K562 (cell line): ENCODE results near the gene HOXA5. TPM values are rescaled to one million over a fixed set of nuclear protein-coding genes. Genes with fewer than 3 reads are reported as not detected.

Experiments used
- ATAC-seq: fragments of 200-7000 bp; cut with Tn5 transposase; 3 replicates; pipeline ENCODE4 v1.9.1; 2020; ENCODE audit warnings: moderate library complexity
- BruUV-seq: library from RNA; stranded (reverse); fragments of 400-500 nt; replicated peaks from 2 replicates; lab custom pipeline; 2021; lab: Mats Ljungman, UMichigan
- CTCF ChIA-PET: fragments of 300-600 bp; formaldehyde crosslinking; extraction: SDS; loops from one replicate; lab custom pipeline; 2021; ENCODE audit warnings: low intra/inter-chr PET ratio; lab: Yijun Ruan, JAX
- POLR2A ChIA-PET: fragments of 300-600, 350-650 bp; sonication (Branson Sonifier 250); formaldehyde crosslinking; extraction: SDS; loops from one replicate; lab custom pipeline; 2021; ENCODE audit warnings: antibody characterized with exemption, inconsistent platforms; lab: Yijun Ruan, JAX
- DNase-seq, 4 experiments: peaks; one replicate each; pipeline versions ENCODE4 v3.0.0 to v3.0.0-alpha.2; 2011 to 2018; ENCODE audit warnings: low spot score in 3 of 4, mixed read lengths in 3 of 4; ENCODE audit errors: extremely low read depth in 1 of 4
- FAIRE-seq: peaks from 2 replicates; lab custom pipeline; 2011; peaks lifted over from hg19 to GRCh38; lab: Jason Lieb, UNC
- H2AFZ ChIP-seq: 2 replicates; pipeline ENCODE4 v1.6.0; 2011; ENCODE audit warnings: low read depth, low read length, control low read depth, inconsistent platforms
- H3K27ac ChIP-seq: fragments of 200-600 bp; 3 replicates; pipeline ENCODE4 v1.8.0; 2011; ENCODE audit warnings: low read depth, mild to moderate bottlenecking, control low read depth, inconsistent platforms, low read length, moderate library complexity, mixed read lengths; ENCODE audit errors: extremely low read depth
- H3K27me3 ChIP-seq, 2 experiments: fragments of 300-600 bp in 1 of 2; 2 replicates in 1 of 2; 3 replicates in 1 of 2; pipeline versions ENCODE4 v1.6.0 to v1.8.0; 2011; ENCODE audit warnings: inconsistent platforms in 2 of 2, low read length in 2 of 2, mild to moderate bottlenecking in 1 of 2, mixed read lengths in 1 of 2, moderate library complexity in 1 of 2; ENCODE audit not compliant: control insufficient read depth in 2 of 2, insufficient read depth in 2 of 2
- H3K36me3 ChIP-seq: fragments of 300-600 bp; 3 replicates; pipeline ENCODE4 v1.8.0; 2011; ENCODE audit warnings: mild to moderate bottlenecking, low read length, inconsistent platforms; ENCODE audit not compliant: control insufficient read depth, insufficient read depth
- H3K4me1 ChIP-seq, 2 experiments: fragments of 200-600 bp in 1 of 2; replicated peaks in 1 of 2; 2 replicates in 1 of 2; 3 replicates in 1 of 2; pipeline versions ENCODE4 v1.5.1 to v1.8.0; 2011; ENCODE audit warnings: inconsistent platforms in 2 of 2, low read length in 2 of 2, mild to moderate bottlenecking in 1 of 2, mixed read lengths in 1 of 2, moderate library complexity in 1 of 2; ENCODE audit not compliant: control insufficient read depth in 2 of 2, insufficient read depth in 2 of 2
- H3K4me2 ChIP-seq: 2 replicates; pipeline ENCODE4 v1.6.1; 2011; ENCODE audit warnings: low read length, control low read depth, inconsistent platforms, mixed read lengths; ENCODE audit not compliant: insufficient read depth
- H3K4me3 ChIP-seq: fragments of 200-600 bp; sonication (generic), shearing (Covaris generic); 2 replicates; pipeline ENCODE4 v1.5.1; 2016; ENCODE audit warnings: control low read depth, inconsistent platforms
- H3K79me2 ChIP-seq: fragments of 200-600 bp; 3 replicates; pipeline ENCODE4 v1.8.0; 2011; ENCODE audit warnings: low read length, inconsistent platforms; ENCODE audit not compliant: control insufficient read depth, insufficient read depth
- H3K9ac ChIP-seq, 2 experiments: 2 replicates each; pipeline versions ENCODE4 v1.6.0 to v1.6.1; 2011; ENCODE audit warnings: low read depth in 2 of 2, low read length in 2 of 2, control low read depth in 1 of 2, inconsistent platforms in 1 of 2, mild to moderate bottlenecking in 1 of 2, mixed read lengths in 1 of 2; ENCODE audit not compliant: insufficient read depth in 1 of 2
- H3K9me1 ChIP-seq: one replicate; pipeline ENCODE4 v1.6.0; 2011; ENCODE audit warnings: inconsistent platforms, mild to moderate bottlenecking, low read length, moderate library complexity; ENCODE audit not compliant: control insufficient read depth, insufficient read depth
- H3K9me3 ChIP-seq: replicated peaks from 2 replicates; pipeline ENCODE4 v1.5.1; 2011; ENCODE audit warnings: low read depth, low read length, inconsistent platforms; ENCODE audit not compliant: control insufficient read depth, insufficient read depth
- H4K20me1 ChIP-seq: replicated peaks from 2 replicates; pipeline ENCODE4 v1.6.1; 2011; ENCODE audit warnings: low read length, inconsistent platforms, mixed read lengths; ENCODE audit not compliant: control insufficient read depth, insufficient read depth
- GABPB1 ChIP-seq: sonication (generic); formaldehyde crosslinking; IDR thresholded peaks from 2 replicates; pipeline ENCODE4 v1.8.0; 2022; ENCODE audit warnings: mild to moderate bottlenecking, missing genetic modification reagents
- TSHZ1 ChIP-seq: fragments of 250-450 bp; sonication (Bioruptor Pico); IDR thresholded peaks from 2 replicates; pipeline ENCODE4 v1.4.0; 2020; ENCODE audit warnings: mild to moderate bottlenecking, moderate library complexity
- U2AF1 ChIP-seq: fragments of 200-400 bp; formaldehyde crosslinking; optimal IDR thresholded peaks from 2 replicates; pipeline ENCODE3; 2017; ENCODE audit warnings: mild to moderate bottlenecking, low read depth, low read length, moderate library complexity
- ZBTB40 ChIP-seq, 2 experiments: fragments of 450-650 bp in 1 of 2; sonication (generic) in 1 of 2; formaldehyde crosslinking in 1 of 2; IDR thresholded peaks; 2 replicates each; pipeline versions ENCODE4 v1.7.1 to v1.9.0; 2016 to 2022; ENCODE audit warnings: inconsistent platforms in 1 of 2, mild to moderate bottlenecking in 1 of 2, missing genetic modification reagents in 1 of 2
- ZNF830 ChIP-seq: fragments of 250-450 bp; sonication (Bioruptor Pico); IDR thresholded peaks from 2 replicates; pipeline ENCODE4 v1.5.0; 2021; ENCODE audit warnings: mild to moderate bottlenecking
- WGBS: fragments of 100-300 bp; shearing (Covaris generic); methylation state at CpG from one replicate; pipeline ENCODE4 v1.1.6; 2016; ENCODE audit warnings: low coverage, mixed read lengths; ENCODE audit not compliant: insufficient coverage; ENCODE audit errors: missing lambda C conversion rate; 5-methylcytosine and 5-hydroxymethylcytosine counted together
- in situ Hi-C: fragments of 300-500 bp; cut with MboI; formaldehyde crosslinking; loops from 4 replicates; pipeline ENCODE4 v1.15.0; 2018; ENCODE audit warnings: inconsistent platforms, mixed read lengths
- intact Hi-C: fragments of 100-400 bp; cut with micrococcal nuclease; formaldehyde crosslinking; loops from 2 replicates; pipeline ENCODE4 v1.14.2; 2022
- polyA plus RNA-seq, 8 experiments: library from polyadenylated mRNA; depleted of rRNA in 4 of 8; stranded (reverse) in 5 of 8; unstranded in 3 of 8; fragments of >200 nt; fragmentation: Nextera tagmentation in 2 of 8; fragmentation: Illumina TruSeq in 1 of 8; extraction: Ambion mirVana in 2 of 8; extraction: Trizol in 1 of 8; gene quantifications; 2 replicates each; pipeline versions ENCODE4 v1.2.1 to v1.2.3, GENCODE V29; 2011 to 2014; ENCODE audit warnings: inconsistent platforms in 1 of 8, missing spikeins in 1 of 8
- total RNA-seq, 7 experiments: library from RNA; depleted of rRNA in 6 of 7; stranded (reverse); fragments of >200 nt in 6 of 7; fragmentation: Illumina TruSeq in 2 of 7; extraction: Trizol in 2 of 7; gene quantifications; 2 replicates each; pipeline versions ENCODE4 v1.2.1 to v1.2.3, GENCODE V29; 2011 to 2021; ENCODE audit warnings: low replicate concordance in 1 of 7
- TF ChIP-seq, protein P1 (sequence below), 2 experiments: IDR thresholded peaks; 2 replicates each; pipeline ENCODE4 v1.6.1; 2011; ENCODE audit warnings: borderline replicate concordance in 1 of 2, control low read depth in 1 of 2, low read depth in 1 of 2, low read length in 1 of 2, mild to moderate bottlenecking in 1 of 2, mixed read lengths in 1 of 2, moderate library complexity in 1 of 2; ENCODE audit not compliant: insufficient read depth in 1 of 2, insufficient read length in 1 of 2, poor library complexity in 1 of 2, severe bottlenecking in 1 of 2; ENCODE audit errors: extremely low read depth in 1 of 2

The HOXA5 gene
- total and polyA plus RNA-seq, 9 of the 15 experiments (the other 6 are each of a cell fraction or from before 2014, with no cell fraction given), result 0.13 TPM; not detected in 8

- POLR2A ChIA-PET, result no interaction called here
- CTCF ChIA-PET, result no interaction called here
- no peak overlapping the region for H2AFZ ChIP-seq
- H3K4me2 ChIP-seq, result no peak overlapping the region
- no peak overlapping the region for H3K9ac ChIP-seq
- WGBS, result 5% methylated on average over 4 of the region's 4 CpGs
- DNase-seq (no peak), FAIRE-seq (no peak), ATAC-seq (no peak)
- H3K27me3 ChIP-seq, result peaks cover 51 to 65% of the 10 kb centered on the region in 2 experiments; a peak in 4 of 5 replicates
- H3K36me3 ChIP-seq, result no peaks in the 10 kb centered on the region
- H3K27ac ChIP-seq, result no peak overlapping the region
- H3K79me2 ChIP-seq, result no peaks in the 10 kb centered on the region
- peaks cover 0 to 23% of the 10 kb centered on the region in 2 experiments; a peak in 2 of 5 replicates for H3K4me1 ChIP-seq
- H3K9me1 ChIP-seq, result no peaks in the 10 kb centered on the region
- no peak overlapping the region for H3K4me3 ChIP-seq
- no peaks in the 10 kb centered on the region for H3K9me3 ChIP-seq
- in situ Hi-C loops, result no loop called here
- intact Hi-C loops, result no loop called here
- BruUV-seq, result no TSS peak
- 0 out of 2 replicates have a peak, but pooled peaks cover 6% of the 10 kb centered on the region for H4K20me1 ChIP-seq
- TF ChIP-seq TSHZ1 (CRISPR knock-in tag), result no peak
- TF ChIP-seq ZNF830 (CRISPR knock-in tag), result no peak
- TF ChIP-seq U2AF1, result no peak
- no peak for TF ChIP-seq ZBTB40 (IDR thresholded peaks at IDR 0.05)
- TF ChIP-seq ZBTB40 (CRISPR knock-in tag; IDR thresholded peaks at IDR 0.05), result no peak
- TF ChIP-seq, protein P1, sequence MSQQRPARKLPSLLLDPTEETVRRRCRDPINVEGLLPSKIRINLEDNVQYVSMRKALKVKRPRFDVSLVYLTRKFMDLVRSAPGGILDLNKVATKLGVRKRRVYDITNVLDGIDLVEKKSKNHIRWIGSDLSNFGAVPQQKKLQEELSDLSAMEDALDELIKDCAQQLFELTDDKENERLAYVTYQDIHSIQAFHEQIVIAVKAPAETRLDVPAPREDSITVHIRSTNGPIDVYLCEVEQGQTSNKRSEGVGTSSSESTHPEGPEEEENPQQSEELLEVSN (IDR thresholded peaks at IDR 0.05; ENCODE audit: borderline replicate concordance in 1 of 2, extremely low read depth in 1 of 2, insufficient read depth in 1 of 2, insufficient read length in 1 of 2, low read depth in 1 of 2, low read length in 1 of 2, poor library complexity in 1 of 2, severe bottlenecking in 1 of 2), result no peak
- TF ChIP-seq GABPB1 (CRISPR knock-in tag), result no peak
These were observed 33.9 kb downstream of the HOXA5 start for GRCh38 chr7:27109466-27110185.
